ENCODE measurements around the gene PHF12. TPM values are rescaled to one million over a fixed set of nuclear protein-coding genes. Genes with fewer than 3 reads are reported as not detected.
A peak's percentile ranks its signal among the peaks of the same experiment; 100 is the strongest.

Gene PHF12
- total and polyA plus RNA-seq, 10 of the 15 experiments (the other 5 are each of a cell fraction or from before 2014, with no cell fraction given), result 1.3 to 43.9 (median 19.2) TPM

- peak; percentile 54 for TF ChIP-seq RAD21 (IDR thresholded peaks at IDR 0.05; ENCODE audit: insufficient read depth, low read depth, low read length)
- no peak; the same call in 1 of the 2 replicates for TF ChIP-seq TCF3 (IDR thresholded peaks at IDR 0.05; ENCODE audit: borderline replicate concordance, insufficient read depth, low read depth, low read length)
- TF ChIP-seq CREM (IDR thresholded peaks at IDR 0.05; ENCODE audit: low read depth), result peak; percentile 82
- TF ChIP-seq IKZF2 (IDR thresholded peaks at IDR 0.05), result peak in 1 of 2 experiments; percentile 52; a peak in 1 of 4 replicates
- TF ChIP-seq IKZF1 (conservative IDR thresholded peaks at IDR 0.05), result peak; percentile 93
- TF ChIP-seq NFIC (IDR thresholded peaks at IDR 0.05; ENCODE audit: low read depth, low read length), result no peak
- TF ChIP-seq, protein P1, sequence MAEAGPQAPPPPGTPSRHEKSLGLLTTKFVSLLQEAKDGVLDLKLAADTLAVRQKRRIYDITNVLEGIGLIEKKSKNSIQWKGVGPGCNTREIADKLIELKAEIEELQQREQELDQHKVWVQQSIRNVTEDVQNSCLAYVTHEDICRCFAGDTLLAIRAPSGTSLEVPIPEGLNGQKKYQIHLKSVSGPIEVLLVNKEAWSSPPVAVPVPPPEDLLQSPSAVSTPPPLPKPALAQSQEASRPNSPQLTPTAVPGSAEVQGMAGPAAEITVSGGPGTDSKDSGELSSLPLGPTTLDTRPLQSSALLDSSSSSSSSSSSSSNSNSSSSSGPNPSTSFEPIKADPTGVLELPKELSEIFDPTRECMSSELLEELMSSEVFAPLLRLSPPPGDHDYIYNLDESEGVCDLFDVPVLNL (IDR thresholded peaks at IDR 0.05; ENCODE audit: low read depth, low read length), result peak; percentile 56; the same call in 1 of the 2 replicates
- peak; percentile 72 for TF ChIP-seq SMC3 (IDR thresholded peaks at IDR 0.05; ENCODE audit: borderline replicate concordance, low read length)
- TF ChIP-seq MXI1 (IDR thresholded peaks at IDR 0.05; ENCODE audit: low read depth, low read length), result peak; percentile 93
- peak; percentile 96 for TF ChIP-seq PAX8 (IDR thresholded peaks at IDR 0.05)
- 0 out of 2 replicates have a peak, but pooled peaks have one; percentile 27 for TF ChIP-seq BCL11A (IDR thresholded peaks at IDR 0.05; ENCODE audit: low read depth, low read length)
- TF ChIP-seq PAX5 (IDR thresholded peaks at IDR 0.05; ENCODE audit: borderline replicate concordance, low read depth, low read length), result peak; percentile 73
- peak; percentile 70 for TF ChIP-seq POLR2A (IDR thresholded peaks at IDR 0.05; ENCODE audit: low read depth, low read length)
- TF ChIP-seq BCLAF1 (IDR thresholded peaks at IDR 0.05), result 0 out of 2 replicates have a peak, but pooled peaks have one; percentile 25
- peak; percentile 90 for TF ChIP-seq HDGF (IDR thresholded peaks at IDR 0.05)
- peak; percentile 94 for TF ChIP-seq DPF2 (IDR thresholded peaks at IDR 0.05)
- peak; percentile 88; the same call in 1 of the 2 replicates for TF ChIP-seq RCOR1 (conservative IDR thresholded peaks at IDR 0.05; ENCODE audit: low read depth, low read length)
- TF ChIP-seq MEF2A (IDR thresholded peaks at IDR 0.05; ENCODE audit: insufficient read depth, low read depth, low read length), result peak; percentile 68; the same call in 1 of the 2 replicates
- peak; percentile 89 to 100 (median 97) for TF ChIP-seq CTCF (IDR thresholded peaks at IDR 0.05 in 2 of 3, conservative IDR thresholded peaks at IDR 0.05 in 1 of 3; ENCODE audit: control insufficient read depth in 2 of 3, extremely low read depth in 1 of 3, insufficient read depth in 1 of 3, low read depth in 3 of 3, low read length in 3 of 3)
- TF ChIP-seq IRF4 (IDR thresholded peaks at IDR 0.05; ENCODE audit: low read depth, low read length), result peak; percentile 77
- TF ChIP-seq, protein P2, sequence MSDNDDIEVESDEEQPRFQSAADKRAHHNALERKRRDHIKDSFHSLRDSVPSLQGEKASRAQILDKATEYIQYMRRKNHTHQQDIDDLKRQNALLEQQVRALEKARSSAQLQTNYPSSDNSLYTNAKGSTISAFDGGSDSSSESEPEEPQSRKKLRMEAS (IDR thresholded peaks at IDR 0.05; ENCODE audit: low read depth, low read length), result peak; percentile 84
- TF ChIP-seq RFX5 (IDR thresholded peaks at IDR 0.05; ENCODE audit: low read depth, low read length), result peak; percentile 51; the same call in 1 of the 2 replicates
- TF ChIP-seq ELK1 (IDR thresholded peaks at IDR 0.05; ENCODE audit: low read depth, low read length), result peak; percentile 53; the same call in 1 of the 2 replicates
Measured at GRCh38 chr17:28902819-28903545, 48.3 kb downstream of the PHF12 start, which contains the start of gene DHRS13 (continued).

Measured in GM12878 (cell line).